Mesenchymal stem cell (in vitro differentiated cells and primary cell): ENCODE results near the gene STC2.

Source experiments
- DNase-seq: peaks from one replicate; pipeline ENCODE4 v3.0.0-alpha.2; 2013
- H2AFZ ChIP-seq: one replicate; pipeline ENCODE4 v1.6.1; 2013; ENCODE audit warnings: low read depth, mild to moderate bottlenecking, control low read depth, inconsistent platforms, low read length, moderate library complexity
- H2AK5ac ChIP-seq: 2 replicates; pipeline ENCODE4 v1.6.1; 2013; ENCODE audit warnings: low read length, moderate library complexity, mild to moderate bottlenecking, inconsistent platforms; ENCODE audit not compliant: severe bottlenecking
- H2BK120ac ChIP-seq: one replicate; pipeline ENCODE4 v1.6.1; 2013; ENCODE audit warnings: low read depth, mild to moderate bottlenecking, inconsistent platforms, low read length, moderate library complexity
- H2BK12ac ChIP-seq, 2 experiments: one replicate each; pipeline ENCODE4 v1.6.1; 2013; ENCODE audit warnings: inconsistent platforms in 2 of 2, low read length in 2 of 2, mild to moderate bottlenecking in 2 of 2, moderate library complexity in 2 of 2, control low read depth in 1 of 2
- H2BK15ac ChIP-seq: one replicate; pipeline ENCODE4 v1.6.1; 2013; ENCODE audit warnings: mild to moderate bottlenecking, low read depth, inconsistent platforms; ENCODE audit not compliant: poor library complexity, severe bottlenecking
- H2BK5ac ChIP-seq: 2 replicates; pipeline ENCODE4 v1.6.1; 2013; ENCODE audit warnings: low read depth, mild to moderate bottlenecking, low read length, control low read depth, inconsistent platforms; ENCODE audit not compliant: poor library complexity, severe bottlenecking
- H3K14ac ChIP-seq, 2 experiments: one replicate each; pipeline ENCODE4 v1.6.1; 2013; ENCODE audit warnings: inconsistent platforms in 2 of 2, low read length in 2 of 2, control low read depth in 1 of 2, mild to moderate bottlenecking in 1 of 2, moderate library complexity in 1 of 2
- H3K18ac ChIP-seq, 2 experiments: one replicate each; pipeline ENCODE4 v1.6.1; 2013; ENCODE audit warnings: inconsistent platforms in 2 of 2, low read length in 2 of 2, control low read depth in 1 of 2, low read depth in 1 of 2, mild to moderate bottlenecking in 1 of 2
- H3K23ac ChIP-seq, 2 experiments: one replicate each; pipeline ENCODE4 v1.6.1; 2013; ENCODE audit warnings: inconsistent platforms in 2 of 2, low read length in 2 of 2, mild to moderate bottlenecking in 2 of 2, moderate library complexity in 2 of 2, control low read depth in 1 of 2
- H3K27ac ChIP-seq: 2 replicates; pipeline ENCODE4 v1.5.1; 2013; ENCODE audit warnings: mild to moderate bottlenecking, moderate library complexity, low read length, control low read depth, inconsistent platforms; ENCODE audit not compliant: poor library complexity, severe bottlenecking
- H3K27me3 ChIP-seq, 2 experiments: 2 replicates each; pipeline versions ENCODE4 v1.6.1 to v1.7.0; 2013; ENCODE audit warnings: low read length in 2 of 2, mild to moderate bottlenecking in 2 of 2, moderate library complexity in 2 of 2, control low read depth in 1 of 2, inconsistent platforms in 1 of 2; ENCODE audit not compliant: control insufficient read depth in 1 of 2, insufficient read depth in 1 of 2
- H3K36me3 ChIP-seq, 2 experiments: 2 replicates each; pipeline versions ENCODE4 v1.6.1 to v1.7.0; 2013; ENCODE audit warnings: low read length in 2 of 2, control low read depth in 1 of 2, inconsistent platforms in 1 of 2, low read depth in 1 of 2, mild to moderate bottlenecking in 1 of 2; ENCODE audit not compliant: insufficient read depth in 2 of 2, control insufficient read depth in 1 of 2
- H3K4ac ChIP-seq, 2 experiments: one replicate each; pipeline ENCODE4 v1.6.1; 2013; ENCODE audit warnings: inconsistent platforms in 2 of 2, low read length in 2 of 2, mild to moderate bottlenecking in 2 of 2, moderate library complexity in 2 of 2, control low read depth in 1 of 2, low read depth in 1 of 2
- H3K4me1 ChIP-seq: 2 replicates; pipeline ENCODE4 v1.6.1; 2013; ENCODE audit warnings: low read depth, low read length, control low read depth; ENCODE audit not compliant: control insufficient read depth, insufficient read depth
- H3K4me2 ChIP-seq: 2 replicates; pipeline ENCODE4 v1.6.1; 2013; ENCODE audit warnings: low read length, mild to moderate bottlenecking, inconsistent platforms; ENCODE audit not compliant: poor library complexity, severe bottlenecking
- H3K4me3 ChIP-seq, 2 experiments: 2 replicates each; pipeline versions ENCODE4 v1.5.1 to v1.7.0; 2013; ENCODE audit warnings: low read length in 2 of 2, mild to moderate bottlenecking in 2 of 2, control low read depth in 1 of 2, low read depth in 1 of 2; ENCODE audit not compliant: insufficient read depth in 1 of 2
- H3K79me1 ChIP-seq: replicated peaks from 2 replicates; pipeline ENCODE4 v1.6.1; 2013; ENCODE audit warnings: mild to moderate bottlenecking, control low read depth, low read length, inconsistent platforms; ENCODE audit not compliant: poor library complexity, severe bottlenecking
- H3K9ac ChIP-seq: 2 replicates; pipeline ENCODE4 v1.7.0; 2013; ENCODE audit warnings: mild to moderate bottlenecking, low read length, moderate library complexity
- H3K9me3 ChIP-seq: 2 replicates; pipeline ENCODE4 v1.7.0; 2013; ENCODE audit warnings: mild to moderate bottlenecking, low read length; ENCODE audit not compliant: control insufficient read depth
- H4K8ac ChIP-seq: one replicate; pipeline ENCODE4 v1.6.1; 2013; ENCODE audit warnings: inconsistent platforms, mild to moderate bottlenecking, low read length, moderate library complexity
- H4K91ac ChIP-seq: one replicate; pipeline ENCODE4 v1.6.1; 2013; ENCODE audit warnings: mild to moderate bottlenecking, low read length, inconsistent platforms
- WGBS: methylation state at CpG from one replicate; pipeline ENCODE4 v1.1.7; 2013; ENCODE audit warnings: mixed read lengths; 5-methylcytosine and 5-hydroxymethylcytosine counted together

The STC2 gene

GRCh38 chr5:173317852-173318251, 10.4 kb downstream of the STC2 start:
- Histone ChIP-seq H2AK5ac (peak overlapping the region; percentile 40), H2BK120ac (no peak overlapping the region), H3K9me3 (no peaks in the 10 kb centered on the region), H3K27ac (no peak overlapping the region), H3K4ac (no peak overlapping the region), H4K91ac (no peak overlapping the region), H3K9ac (no peak overlapping the region), H3K4me2 (no peak overlapping the region), H2BK5ac (no peak overlapping the region), H3K18ac (no peak overlapping the region), H4K8ac (no peak overlapping the region), H3K79me1 (no peaks in the 10 kb centered on the region), H3K23ac (no peak overlapping the region), H2BK12ac (no peak overlapping the region), H3K14ac (no peak overlapping the region), H3K36me3 (peaks cover 0 to 18% of the 10 kb centered on the region in 2 experiments), H2AFZ (no peak overlapping the region), H3K4me1 (peaks cover 33% of the 10 kb centered on the region), H2BK15ac (no peak overlapping the region), H3K27me3 (no peaks in the 10 kb centered on the region), H3K4me3 (no peak overlapping the region)
- no peak for DNase-seq
- WGBS, result 99% methylated on average over 16 of the region's 18 CpGs

- H3K27ac ChIP-seq, result no peak overlapping the region
- H2BK15ac ChIP-seq, result no peak overlapping the region
- WGBS, result 94% methylated on average over 22 of the region's 23 CpGs
- H3K4me3 ChIP-seq, result no peak overlapping the region
- DNase-seq, result no peak
- peak overlapping the region; percentile 65 for H3K9ac ChIP-seq
- peak overlapping the region; percentile 13 for H2BK120ac ChIP-seq
- no peak overlapping the region for H3K4me2 ChIP-seq
- H3K9me3 ChIP-seq, result no peaks in the 10 kb centered on the region
- H3K36me3 ChIP-seq, result peaks cover 0 to 18% of the 10 kb centered on the region in 2 experiments
- H3K4me1 ChIP-seq, result peaks cover 33% of the 10 kb centered on the region
- H4K8ac ChIP-seq, result no peak overlapping the region
- peak overlapping the region; percentile 31 for H4K91ac ChIP-seq
- no peak overlapping the region for H3K14ac ChIP-seq
- no peaks in the 10 kb centered on the region for H3K27me3 ChIP-seq
- H3K79me1 ChIP-seq, result no peaks in the 10 kb centered on the region
- no peak overlapping the region for H2BK12ac ChIP-seq
- H2BK5ac ChIP-seq, result no peak overlapping the region
- no peak overlapping the region for H3K23ac ChIP-seq
- H2AK5ac ChIP-seq, result no peak overlapping the region
- no peak overlapping the region for H2AFZ ChIP-seq
- H3K4ac ChIP-seq, result peak overlapping the region in 1 of 2 experiments; percentile 40
- H3K18ac ChIP-seq, result peak overlapping the region in 1 of 2 experiments; percentile 40
These were observed 11.0 kb downstream of the STC2 start for GRCh38 chr5:173317091-173317730.

- H3K18ac ChIP-seq, result no peak overlapping the region
- H3K4me2 ChIP-seq, result peak overlapping the region; percentile 59
- no peak overlapping the region for H3K14ac ChIP-seq
- peak overlapping the region; percentile 80 for H2AK5ac ChIP-seq
- no peak overlapping the region for H2BK12ac ChIP-seq
- peak overlapping the region in 1 of 2 experiments; percentile 6 for H3K4me3 ChIP-seq
- peak overlapping the region; percentile 65 for H3K9ac ChIP-seq
- peaks cover 33% of the 10 kb centered on the region for H3K4me1 ChIP-seq
- H4K91ac ChIP-seq, result no peak overlapping the region
- H4K8ac ChIP-seq, result peak overlapping the region; percentile 40
- peak overlapping the region; percentile 73 for H3K27ac ChIP-seq
- DNase-seq, result no peak
- no peaks in the 10 kb centered on the region for H3K9me3 ChIP-seq
- peaks cover 0 to 18% of the 10 kb centered on the region in 2 experiments for H3K36me3 ChIP-seq
- H3K27me3 ChIP-seq, result no peaks in the 10 kb centered on the region
- H3K23ac ChIP-seq, result no peak overlapping the region
- WGBS, result 89% methylated on average over 5 of the region's 6 CpGs
- no peak overlapping the region for H2BK120ac ChIP-seq
- H2AFZ ChIP-seq, result no peak overlapping the region
- H2BK5ac ChIP-seq, result peak overlapping the region; percentile 19
- H3K79me1 ChIP-seq, result no peaks in the 10 kb centered on the region
- H3K4ac ChIP-seq, result no peak overlapping the region
- no peak overlapping the region for H2BK15ac ChIP-seq
These were observed 11.7 kb downstream of the STC2 start for GRCh38 chr5:173316339-173317020.

- no peak overlapping the region for H2AK5ac ChIP-seq
- no peak overlapping the region for H3K23ac ChIP-seq
- H3K9ac ChIP-seq, result peak overlapping the region; percentile 65
- no peak overlapping the region for H4K91ac ChIP-seq
- no peak overlapping the region for H3K4ac ChIP-seq
- H2BK5ac ChIP-seq, result peak overlapping the region; percentile 19
- no peaks in the 10 kb centered on the region for H3K79me1 ChIP-seq
- H3K27ac ChIP-seq, result peak overlapping the region; percentile 73
- H3K9me3 ChIP-seq, result no peaks in the 10 kb centered on the region
- H2BK15ac ChIP-seq, result no peak overlapping the region
- DNase-seq, result peak; percentile 95
- H3K14ac ChIP-seq, result no peak overlapping the region
- H2BK120ac ChIP-seq, result no peak overlapping the region
- H2BK12ac ChIP-seq, result peak overlapping the region in 1 of 2 experiments; percentile 15
- peaks cover 0 to 18% of the 10 kb centered on the region in 2 experiments for H3K36me3 ChIP-seq
- peak overlapping the region; percentile 33 to 71 for H3K18ac ChIP-seq
- no peaks in the 10 kb centered on the region for H3K27me3 ChIP-seq
- peak overlapping the region; percentile 59 for H3K4me2 ChIP-seq
- 32% methylated on average over 19 of the region's 21 CpGs for WGBS
- H3K4me1 ChIP-seq, result peaks cover 37% of the 10 kb centered on the region
- H4K8ac ChIP-seq, result peak overlapping the region; percentile 57
- no peak overlapping the region for H2AFZ ChIP-seq
- H3K4me3 ChIP-seq, result peak overlapping the region in 1 of 2 experiments; percentile 6
These were observed 12.5 kb downstream of the STC2 start for GRCh38 chr5:173315495-173316338.
